ENCODE data around the gene FGF2.

Gene FGF2

DNA sequence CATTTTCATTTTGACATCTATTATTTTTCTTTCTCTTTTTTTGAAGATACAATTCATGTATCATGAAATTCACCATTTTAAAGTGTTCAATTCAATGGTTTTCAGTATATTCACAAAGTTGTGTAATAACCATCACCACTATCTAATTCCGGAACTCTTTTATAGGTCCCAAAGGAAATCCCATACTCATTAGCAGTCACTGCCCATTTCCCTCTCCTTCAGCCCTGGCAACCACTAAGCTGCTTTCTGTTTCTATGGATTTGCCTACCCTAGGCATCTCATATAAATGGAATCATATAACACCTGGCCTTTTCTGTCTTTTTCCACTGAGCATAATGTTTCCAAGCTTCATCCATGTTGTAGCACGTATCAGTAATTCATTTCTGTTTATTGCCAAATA, 3.2 kb upstream of the FGF2 start:
- no peaks in the 10 kb centered on the region for H4K20me1 ChIP-seq (ENCODE audit: control insufficient read depth, insufficient read depth, low read depth, low read length)
- H3K27ac ChIP-seq (ENCODE audit: low read depth, low read length): no peak overlapping the region
- no peaks in the 10 kb centered on the region for H3K9me3 ChIP-seq (ENCODE audit: control insufficient read depth, insufficient read depth, low read length)
- no peak overlapping the region for H3K4me2 ChIP-seq (ENCODE audit: low read length)
- H3K9me2 ChIP-seq (replicated peaks; ENCODE audit: control insufficient read depth, low read length): no peaks in the 10 kb centered on the region
- no peaks in the 10 kb centered on the region for H3K79me2 ChIP-seq (ENCODE audit: control insufficient read depth, low read length)
- H3K36me3 ChIP-seq (ENCODE audit: control insufficient read depth, low read length): no peaks in the 10 kb centered on the region
- peaks cover 14% of the 10 kb centered on the region for H3K4me1 ChIP-seq (ENCODE audit: control insufficient read depth, low read length)
- H3F3A ChIP-seq (ENCODE audit: control insufficient read depth, insufficient read depth): no peaks in the 10 kb centered on the region
- no peak overlapping the region for H3K4me3 ChIP-seq (ENCODE audit: low read length)
- H3K27me3 ChIP-seq (ENCODE audit: control insufficient read depth, low read length): peaks cover 34% of the 10 kb centered on the region
- TF ChIP-seq EZH2phosphoT487 (IDR thresholded peaks at IDR 0.05; ENCODE audit: borderline replicate concordance, low read length): no peak
- TF ChIP-seq, protein P1, sequence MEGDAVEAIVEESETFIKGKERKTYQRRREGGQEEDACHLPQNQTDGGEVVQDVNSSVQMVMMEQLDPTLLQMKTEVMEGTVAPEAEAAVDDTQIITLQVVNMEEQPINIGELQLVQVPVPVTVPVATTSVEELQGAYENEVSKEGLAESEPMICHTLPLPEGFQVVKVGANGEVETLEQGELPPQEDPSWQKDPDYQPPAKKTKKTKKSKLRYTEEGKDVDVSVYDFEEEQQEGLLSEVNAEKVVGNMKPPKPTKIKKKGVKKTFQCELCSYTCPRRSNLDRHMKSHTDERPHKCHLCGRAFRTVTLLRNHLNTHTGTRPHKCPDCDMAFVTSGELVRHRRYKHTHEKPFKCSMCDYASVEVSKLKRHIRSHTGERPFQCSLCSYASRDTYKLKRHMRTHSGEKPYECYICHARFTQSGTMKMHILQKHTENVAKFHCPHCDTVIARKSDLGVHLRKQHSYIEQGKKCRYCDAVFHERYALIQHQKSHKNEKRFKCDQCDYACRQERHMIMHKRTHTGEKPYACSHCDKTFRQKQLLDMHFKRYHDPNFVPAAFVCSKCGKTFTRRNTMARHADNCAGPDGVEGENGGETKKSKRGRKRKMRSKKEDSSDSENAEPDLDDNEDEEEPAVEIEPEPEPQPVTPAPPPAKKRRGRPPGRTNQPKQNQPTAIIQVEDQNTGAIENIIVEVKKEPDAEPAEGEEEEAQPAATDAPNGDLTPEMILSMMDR (IDR thresholded peaks at IDR 0.05; ENCODE audit: low read depth, low read length, poor library complexity, severe bottlenecking): no peak

DNA sequence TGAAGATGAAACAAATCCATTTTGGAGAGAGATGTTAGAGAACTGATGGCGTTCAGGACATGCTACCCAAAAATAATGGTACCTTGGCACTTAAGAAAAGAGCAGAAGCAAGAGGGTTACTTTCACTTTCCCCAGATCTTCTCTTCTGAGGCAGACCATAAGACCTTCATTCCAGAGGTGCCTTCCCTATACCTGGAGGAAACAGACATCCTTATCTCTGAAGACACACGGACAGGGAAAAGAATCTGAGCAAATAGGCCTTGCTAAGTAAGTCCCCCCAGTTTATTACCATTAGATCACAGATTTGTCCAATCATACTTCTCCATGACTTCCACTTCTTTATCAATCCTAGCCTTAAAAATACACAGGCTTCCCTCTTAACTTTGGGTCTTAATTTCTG, 2.0 kb upstream of the FGF2 start:
- TF ChIP-seq, protein P1 (IDR thresholded peaks at IDR 0.05; ENCODE audit: low read depth, low read length, poor library complexity, severe bottlenecking): no peak
- TF ChIP-seq EZH2phosphoT487 (IDR thresholded peaks at IDR 0.05; ENCODE audit: borderline replicate concordance, low read length): no peak
- Histone ChIP-seq H3K9me2 (replicated peaks; ENCODE audit: control insufficient read depth, low read length) (no peaks in the 10 kb centered on the region), H3K79me2 (ENCODE audit: control insufficient read depth, low read length) (no peaks in the 10 kb centered on the region), H3K27ac (ENCODE audit: low read depth, low read length) (no peak overlapping the region), H3F3A (ENCODE audit: control insufficient read depth, insufficient read depth) (no peaks in the 10 kb centered on the region), H3K27me3 (ENCODE audit: control insufficient read depth, low read length) (peaks cover 44% of the 10 kb centered on the region), H3K4me2 (ENCODE audit: low read length) (no peak overlapping the region), H3K9me3 (ENCODE audit: control insufficient read depth, insufficient read depth, low read length) (no peaks in the 10 kb centered on the region), H3K4me3 (ENCODE audit: low read length) (no peak overlapping the region), H3K4me1 (ENCODE audit: control insufficient read depth, low read length) (peaks cover 14% of the 10 kb centered on the region), H3K36me3 (ENCODE audit: control insufficient read depth, low read length) (no peaks in the 10 kb centered on the region), H4K20me1 (ENCODE audit: control insufficient read depth, insufficient read depth, low read depth, low read length) (no peaks in the 10 kb centered on the region)

DNA sequence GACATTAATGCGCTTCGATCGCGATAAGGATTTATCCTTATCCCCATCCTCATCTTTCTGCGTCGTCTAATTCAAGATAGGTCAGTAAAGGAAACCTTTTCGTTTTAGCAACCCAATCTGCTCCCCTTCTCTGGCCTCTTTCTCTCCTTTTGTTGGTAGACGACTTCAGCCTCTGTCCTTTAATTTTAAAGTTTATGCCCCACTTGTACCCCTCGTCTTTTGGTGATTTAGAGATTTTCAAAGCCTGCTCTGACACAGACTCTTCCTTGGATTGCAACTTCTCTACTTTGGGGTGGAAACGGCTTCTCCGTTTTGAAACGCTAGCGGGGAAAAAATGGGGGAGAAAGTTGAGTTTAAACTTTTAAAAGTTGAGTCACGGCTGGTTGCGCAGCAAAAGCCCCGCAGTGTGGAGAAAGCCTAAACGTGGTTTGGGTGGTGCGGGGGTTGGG, 528 bp upstream of the FGF2 start:
- Histone ChIP-seq H3K4me1 (ENCODE audit: control insufficient read depth, low read length) (peaks cover 14% of the 10 kb centered on the region), H3K27me3 (ENCODE audit: control insufficient read depth, low read length) (peaks cover 48% of the 10 kb centered on the region)
- TF ChIP-seq EZH2phosphoT487 (IDR thresholded peaks at IDR 0.05; ENCODE audit: borderline replicate concordance, low read length): 0 out of 2 replicates have a peak, but pooled peaks have one; percentile 37
- TF ChIP-seq, protein P1 (IDR thresholded peaks at IDR 0.05; ENCODE audit: low read depth, low read length, poor library complexity, severe bottlenecking): no peak

More for the DNA sequence above, 528 bp upstream of the FGF2 start:
- peak overlapping the region; percentile 36 for H3K4me2 ChIP-seq (ENCODE audit: low read length)
- H3K9me2 ChIP-seq (replicated peaks; ENCODE audit: control insufficient read depth, low read length): no peaks in the 10 kb centered on the region
- no peaks in the 10 kb centered on the region for H3K9me3 ChIP-seq (ENCODE audit: control insufficient read depth, insufficient read depth, low read length)
- no peaks in the 10 kb centered on the region for H3K36me3 ChIP-seq (ENCODE audit: control insufficient read depth, low read length)
- H3K4me3 ChIP-seq (ENCODE audit: low read length): peak overlapping the region; percentile 49
- H4K20me1 ChIP-seq (ENCODE audit: control insufficient read depth, insufficient read depth, low read depth, low read length): no peaks in the 10 kb centered on the region
- H3K79me2 ChIP-seq (ENCODE audit: control insufficient read depth, low read length): no peaks in the 10 kb centered on the region
- no peaks in the 10 kb centered on the region for H3F3A ChIP-seq (ENCODE audit: control insufficient read depth, insufficient read depth)
- H3K27ac ChIP-seq (ENCODE audit: low read depth, low read length): no peak overlapping the region

All from DOHH2 (cell line).